Fibroblast of villous mesenchyme (primary cell): ENCODE data around the gene HSD17B13. TPM values are rescaled to one million over a fixed set of nuclear protein-coding genes. Genes with fewer than 3 reads are reported as not detected.

Experiments
- DNase-seq: peaks from one replicate; pipeline ENCODE4 v3.0.0-alpha.2; 2010; ENCODE audit warnings: low read depth
- H3K4me3 ChIP-seq: 2 replicates; pipeline ENCODE4 v1.5.1; 2011; ENCODE audit warnings: low read depth, mild to moderate bottlenecking, low read length
- CTCF ChIP-seq: IDR thresholded peaks from 2 replicates; pipeline ENCODE4 v1.5.1; 2012; ENCODE audit warnings: low read depth, mild to moderate bottlenecking, low read length; ENCODE audit not compliant: insufficient read depth
- total RNA-seq: library from RNA; depleted of rRNA; stranded (reverse); fragments of >200 nt; gene quantifications from 2 replicates; pipeline ENCODE4 v1.2.3, GENCODE V29; 2012

The HSD17B13 gene
- total RNA-seq, 1 donor: not detected

- no peak overlapping the region for H3K4me3 ChIP-seq
- TF ChIP-seq CTCF: no peak
- no peak for DNase-seq
Measured at GRCh38 chr4:87337361-87337760, 14.7 kb upstream of the HSD17B13 start.

GRCh38 chr4:87333267-87333666, 10.6 kb upstream of the HSD17B13 start:
- no peak for TF ChIP-seq CTCF
- no peak for DNase-seq
- no peak overlapping the region for H3K4me3 ChIP-seq

GRCh38 chr4:87330761-87331160, 8.1 kb upstream of the HSD17B13 start:
- DNase-seq: no peak
- no peak overlapping the region for H3K4me3 ChIP-seq
- no peak for TF ChIP-seq CTCF

- H3K4me3 ChIP-seq: no peak overlapping the region
- DNase-seq: no peak
- no peak for TF ChIP-seq CTCF
Measured at GRCh38 chr4:87327136-87327535, 4.5 kb upstream of the HSD17B13 start.

- TF ChIP-seq CTCF: no peak
- no peak overlapping the region for H3K4me3 ChIP-seq
- no peak for DNase-seq
Measured at GRCh38 chr4:87326460-87326859, 3.8 kb upstream of the HSD17B13 start.

- no peak for TF ChIP-seq CTCF
- H3K4me3 ChIP-seq: no peak overlapping the region
- DNase-seq: peak; percentile 60
Measured at GRCh38 chr4:87321888-87322287, 794 bp downstream of the HSD17B13 start.

GRCh38 chr4:87317527-87317926, 5.2 kb downstream of the HSD17B13 start:
- no peak for TF ChIP-seq CTCF

More at GRCh38 chr4:87317527-87317926, 5.2 kb downstream of the HSD17B13 start:
- peak; percentile 60 for DNase-seq
- no peak overlapping the region for H3K4me3 ChIP-seq
